ENCODE measurements around the gene MYNN. TPM values are rescaled to one million over a fixed set of nuclear protein-coding genes. Genes with fewer than 3 reads are reported as not detected.

MYNN gene
- total RNA-seq, 1 donor from 2014 or later: 14.3 TPM

- no peak for DNase-seq (ENCODE audit: low spot score)
- Mint-ChIP-seq H3K9me3 (ENCODE audit: low read depth) (no peaks in the 10 kb centered on the region), H3K27ac (ENCODE audit: unreplicated experiment) (no peak overlapping the region), H3K36me3 (ENCODE audit: low read depth) (no peaks in the 10 kb centered on the region), H3K27me3 (ENCODE audit: low read depth) (peaks cover 19% of the 10 kb centered on the region), H3K4me3 (ENCODE audit: unreplicated experiment) (no peak overlapping the region), H3K4me1 (ENCODE audit: low read depth) (no peaks in the 10 kb centered on the region)
- no peak for TF ChIP-seq CTCF (IDR thresholded peaks at IDR 0.05)
Observed at GRCh38 chr3:169748670-169749069, 24.5 kb upstream of the MYNN start.

GRCh38 chr3:169750665-169751064 is 22.5 kb upstream of the MYNN start:
- TF ChIP-seq CTCF (IDR thresholded peaks at IDR 0.05): no peak
- Mint-ChIP-seq H3K9me3 (ENCODE audit: low read depth) (no peaks in the 10 kb centered on the region), H3K4me3 (ENCODE audit: unreplicated experiment) (no peak overlapping the region), H3K27me3 (ENCODE audit: low read depth) (peaks cover 24% of the 10 kb centered on the region), H3K4me1 (ENCODE audit: low read depth) (no peaks in the 10 kb centered on the region), H3K27ac (ENCODE audit: unreplicated experiment) (no peak overlapping the region), H3K36me3 (ENCODE audit: low read depth) (no peaks in the 10 kb centered on the region)
- DNase-seq (ENCODE audit: low spot score): no peak

- Mint-ChIP-seq H3K27me3 (ENCODE audit: low read depth) (peaks cover 21% of the 10 kb centered on the region), H3K27ac (ENCODE audit: unreplicated experiment) (no peak overlapping the region), H3K4me1 (ENCODE audit: low read depth) (no peaks in the 10 kb centered on the region), H3K9me3 (ENCODE audit: low read depth) (no peaks in the 10 kb centered on the region), H3K36me3 (ENCODE audit: low read depth) (no peaks in the 10 kb centered on the region), H3K4me3 (ENCODE audit: unreplicated experiment) (no peak overlapping the region)
- DNase-seq (ENCODE audit: low spot score): no peak
- TF ChIP-seq CTCF (IDR thresholded peaks at IDR 0.05): no peak
Observed at GRCh38 chr3:169751875-169752274, 21.3 kb upstream of the MYNN start.

- Mint-ChIP-seq H3K9me3 (ENCODE audit: low read depth) (no peaks in the 10 kb centered on the region), H3K4me1 (ENCODE audit: low read depth) (peaks cover 4% of the 10 kb centered on the region), H3K4me3 (ENCODE audit: unreplicated experiment) (no peak overlapping the region), H3K27me3 (ENCODE audit: low read depth) (peaks cover 11% of the 10 kb centered on the region), H3K36me3 (ENCODE audit: low read depth) (no peaks in the 10 kb centered on the region), H3K27ac (ENCODE audit: unreplicated experiment) (no peak overlapping the region)
- TF ChIP-seq CTCF (IDR thresholded peaks at IDR 0.05): no peak
- no peak for DNase-seq (ENCODE audit: low spot score)
Observed at GRCh38 chr3:169754711-169755110, 18.5 kb upstream of the MYNN start.

- no peak overlapping the region for H3K27ac Mint-ChIP-seq (ENCODE audit: unreplicated experiment)
- no peaks in the 10 kb centered on the region for H3K36me3 Mint-ChIP-seq (ENCODE audit: low read depth)
- H3K27me3 Mint-ChIP-seq (ENCODE audit: low read depth): peaks cover 11% of the 10 kb centered on the region
- peaks cover 4% of the 10 kb centered on the region for H3K4me1 Mint-ChIP-seq (ENCODE audit: low read depth)
- H3K4me3 Mint-ChIP-seq (ENCODE audit: unreplicated experiment): no peak overlapping the region
- TF ChIP-seq CTCF (IDR thresholded peaks at IDR 0.05): no peak
- H3K9me3 Mint-ChIP-seq (ENCODE audit: low read depth): no peaks in the 10 kb centered on the region
- no peak for DNase-seq (ENCODE audit: low spot score)
Observed at GRCh38 chr3:169755488-169755887, 17.7 kb upstream of the MYNN start.
